GM12878 (cell line): ENCODE results near the gene TTC39A. TPM values are rescaled to one million over a fixed set of nuclear protein-coding genes. Genes with fewer than 3 reads are reported as not detected.

Experiments used
- ATAC-seq: fragments of 200-7000 bp; cut with Tn5 transposase; 3 replicates; pipeline ENCODE4 v1.9.1; 2020; ENCODE audit warnings: mild to moderate bottlenecking, moderate library complexity
- BruUV-seq: library from RNA; stranded (reverse); fragments of 400-500 nt; replicated peaks from 2 replicates; lab custom pipeline; 2021; lab: Mats Ljungman, UMichigan
- CTCF ChIA-PET: fragments of 300-600 bp; sonication (Branson Sonifier 250); formaldehyde crosslinking; extraction: SDS; loops from one replicate; lab custom pipeline; 2021; ENCODE audit warnings: inconsistent platforms; lab: Yijun Ruan, JAX
- POLR2A ChIA-PET: fragments of 350-600 bp; formaldehyde crosslinking; extraction: SDS; loops from one replicate; lab custom pipeline; 2021; ENCODE audit warnings: inconsistent platforms; lab: Charles Lee
- RAD21 ChIA-PET: fragments of 300-600 bp; sonication (Branson Sonifier 250); formaldehyde crosslinking; loops from one replicate; lab custom pipeline; 2023; ENCODE audit warnings: antibody characterized with exemption; ENCODE audit not compliant: unreplicated experiment; lab: Charles Lee
- SMC1A ChIA-PET: fragments of 300-600 bp; sonication (Branson Sonifier 250); formaldehyde crosslinking; loops from one replicate; lab custom pipeline; 2023; ENCODE audit not compliant: unreplicated experiment, uncharacterized antibody; lab: Charles Lee
- DNase-seq: peaks from one replicate; pipeline ENCODE4 v3.0.0-alpha.2; 2011; ENCODE audit warnings: low read depth, low spot score
- FAIRE-seq: peaks from 3 replicates; lab custom pipeline; 2011; peaks lifted over from hg19 to GRCh38; lab: Jason Lieb, UNC
- H2AFZ ChIP-seq: 2 replicates; pipeline ENCODE4 v1.6.0; 2011; ENCODE audit warnings: low read depth, low read length, control low read depth; ENCODE audit not compliant: control insufficient read depth
- H3K27ac ChIP-seq: 2 replicates; pipeline ENCODE4 v1.5.1; 2011; ENCODE audit warnings: control low read depth; ENCODE audit not compliant: control insufficient read depth, insufficient read depth
- H3K27me3 ChIP-seq, 2 experiments: replicated peaks in 1 of 2; 2 replicates each; pipeline versions ENCODE4 v1.6.0 to v1.6.1; 2011; ENCODE audit warnings: low read length in 1 of 2; ENCODE audit not compliant: control insufficient read depth in 2 of 2, insufficient read depth in 2 of 2
- H3K36me3 ChIP-seq, 2 experiments: 2 replicates each; pipeline ENCODE4 v1.5.1; 2011; ENCODE audit warnings: low read length in 1 of 2; ENCODE audit not compliant: control insufficient read depth in 2 of 2, insufficient read depth in 2 of 2
- H3K4me1 ChIP-seq: 2 replicates; pipeline ENCODE4 v1.6.1; 2011; ENCODE audit warnings: mild to moderate bottlenecking, low read length, moderate library complexity, mixed read lengths; ENCODE audit not compliant: control insufficient read depth, insufficient read depth
- H3K4me2 ChIP-seq: 2 replicates; pipeline ENCODE4 v1.6.0; 2011; ENCODE audit warnings: control low read depth; ENCODE audit not compliant: control insufficient read depth, insufficient read depth
- H3K4me3 ChIP-seq: fragments of 200-600 bp; sonication (generic); 2 replicates; pipeline ENCODE4 v1.5.1; 2016
- H3K79me2 ChIP-seq: 2 replicates; pipeline ENCODE4 v1.6.0; 2011; ENCODE audit warnings: low read length; ENCODE audit not compliant: control insufficient read depth, insufficient read depth
- H3K9ac ChIP-seq: 2 replicates; pipeline ENCODE4 v1.8.0; 2011; ENCODE audit warnings: low read length, control low read depth, mixed read lengths; ENCODE audit not compliant: control insufficient read depth, insufficient read depth
- H3K9me3 ChIP-seq: replicated peaks from 3 replicates; pipeline ENCODE4 v1.5.1; 2011; ENCODE audit warnings: mild to moderate bottlenecking, low read length; ENCODE audit not compliant: control insufficient read depth, insufficient read depth
- H4K20me1 ChIP-seq: 2 replicates; pipeline ENCODE4 v1.6.0; 2011; ENCODE audit not compliant: control insufficient read depth, insufficient read depth
- EED ChIP-seq: sonication (generic); IDR thresholded peaks from 2 replicates; pipeline ENCODE4 v1.6.1; 2016; ENCODE audit warnings: antibody characterized with exemption, low read depth
- NFYB ChIP-seq: IDR thresholded peaks from 2 replicates; pipeline ENCODE4 v1.6.1; 2011; ENCODE audit warnings: low read depth, mild to moderate bottlenecking, low read length, improper control_type of control experiment, moderate library complexity; ENCODE audit not compliant: insufficient read depth
- PML ChIP-seq: IDR thresholded peaks from 2 replicates; pipeline ENCODE4 v1.6.1; 2012; ENCODE audit warnings: low read length, inconsistent platforms
- RBBP5 ChIP-seq: fragments of 200-600 bp; sonication (generic); conservative IDR thresholded peaks from 2 replicates; pipeline ENCODE4 v1.6.1; 2016
- WGBS: methylation state at CpG from one replicate; pipeline ENCODE4 v1.1.6; 2016; ENCODE audit warnings: low lambda C conversion rate; ENCODE audit not compliant: insufficient replicate concordance, insufficient coverage; ENCODE audit errors: missing lambda C conversion rate; 5-methylcytosine and 5-hydroxymethylcytosine counted together
- in situ Hi-C: fragments of 300-500 bp; cut with MboI; formaldehyde crosslinking; loops from 9 replicates; pipeline ENCODE4 v1.14.3; 2018; ENCODE audit warnings: mixed read lengths
- intact Hi-C: fragments of 100-400 bp; cut with micrococcal nuclease; formaldehyde crosslinking; loops from one replicate; pipeline ENCODE4 v1.14.2; 2022; ENCODE audit not compliant: unreplicated experiment
- polyA plus RNA-seq, 11 experiments: library from polyadenylated mRNA; depleted of rRNA in 4 of 11; unstranded in 6 of 11; stranded (reverse) in 5 of 11; fragments of >200 nt; fragmentation: Nextera tagmentation in 4 of 11; fragmentation: Illumina TruSeq in 1 of 11; extraction: Ambion mirVana in 4 of 11; extraction: Trizol in 1 of 11; gene quantifications; 1 replicate in 1 of 11; 2 replicates in 10 of 11; pipeline versions ENCODE4 v1.2.1 to v1.2.3, GENCODE V29; 2011 to 2016; ENCODE audit warnings: inconsistent platforms in 2 of 11, missing spikeins in 2 of 11, low read depth in 1 of 11
- total RNA-seq, 4 experiments: library from RNA; depleted of rRNA in 3 of 4; stranded (reverse); fragments of >200 nt in 3 of 4; fragmentation: Illumina TruSeq in 1 of 4; extraction: Trizol in 1 of 4; gene quantifications; 2 replicates each; pipeline versions ENCODE4 v1.2.1 to v1.2.3, GENCODE V29; 2013 to 2021
- TF ChIP-seq, protein P1 (sequence below): fragments of 450-650 bp; IDR thresholded peaks from 2 replicates; pipeline ENCODE4 v1.6.1; 2017; ENCODE audit warnings: low read depth, mild to moderate bottlenecking, moderate library complexity

TTC39A gene
- total and polyA plus RNA-seq, 10 of the 15 experiments (the other 5 are each of a cell fraction or from before 2014, with no cell fraction given): 0.18 to 3.0 (median 1.2) TPM

DNA sequence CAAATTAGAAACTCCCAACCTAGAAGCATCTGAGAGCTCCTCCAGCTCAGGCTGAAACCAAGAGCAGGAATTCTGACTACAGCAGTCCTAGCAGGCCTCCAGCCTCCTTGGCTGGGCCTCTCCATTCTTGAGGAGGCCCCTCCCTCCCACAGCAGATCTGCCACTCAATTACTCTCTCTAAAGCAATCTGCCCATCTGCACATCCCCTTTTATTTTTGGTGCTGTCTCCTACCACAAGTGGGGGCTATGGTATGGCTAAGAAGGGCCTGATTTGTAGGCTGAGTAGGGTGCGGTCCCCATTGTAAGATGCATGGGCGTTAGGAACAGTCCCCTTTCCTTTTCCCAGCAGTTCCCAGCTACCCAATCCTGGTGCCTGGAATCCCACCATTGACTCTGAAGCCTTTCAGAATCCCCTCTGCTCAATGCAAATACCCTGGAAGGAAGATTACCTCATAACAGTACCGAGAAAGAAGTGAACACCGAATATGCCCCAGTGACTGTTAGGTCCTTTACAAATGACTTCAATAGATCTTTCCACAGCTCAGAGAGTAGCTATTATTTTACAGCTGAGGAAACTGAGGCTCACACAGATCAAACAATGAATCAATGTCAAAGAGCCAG, 11.6 kb upstream of the TTC39A start (continued):
- TF ChIP-seq, protein P1, sequence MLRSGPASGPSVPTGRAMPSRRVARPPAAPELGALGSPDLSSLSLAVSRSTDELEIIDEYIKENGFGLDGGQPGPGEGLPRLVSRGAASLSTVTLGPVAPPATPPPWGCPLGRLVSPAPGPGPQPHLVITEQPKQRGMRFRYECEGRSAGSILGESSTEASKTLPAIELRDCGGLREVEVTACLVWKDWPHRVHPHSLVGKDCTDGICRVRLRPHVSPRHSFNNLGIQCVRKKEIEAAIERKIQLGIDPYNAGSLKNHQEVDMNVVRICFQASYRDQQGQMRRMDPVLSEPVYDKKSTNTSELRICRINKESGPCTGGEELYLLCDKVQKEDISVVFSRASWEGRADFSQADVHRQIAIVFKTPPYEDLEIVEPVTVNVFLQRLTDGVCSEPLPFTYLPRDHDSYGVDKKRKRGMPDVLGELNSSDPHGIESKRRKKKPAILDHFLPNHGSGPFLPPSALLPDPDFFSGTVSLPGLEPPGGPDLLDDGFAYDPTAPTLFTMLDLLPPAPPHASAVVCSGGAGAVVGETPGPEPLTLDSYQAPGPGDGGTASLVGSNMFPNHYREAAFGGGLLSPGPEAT: no peak
- TF ChIP-seq RBBP5 (no peak), EED (peak; percentile 84)
- TF ChIP-seq, all 136 proteins: peak for 12

DNA sequence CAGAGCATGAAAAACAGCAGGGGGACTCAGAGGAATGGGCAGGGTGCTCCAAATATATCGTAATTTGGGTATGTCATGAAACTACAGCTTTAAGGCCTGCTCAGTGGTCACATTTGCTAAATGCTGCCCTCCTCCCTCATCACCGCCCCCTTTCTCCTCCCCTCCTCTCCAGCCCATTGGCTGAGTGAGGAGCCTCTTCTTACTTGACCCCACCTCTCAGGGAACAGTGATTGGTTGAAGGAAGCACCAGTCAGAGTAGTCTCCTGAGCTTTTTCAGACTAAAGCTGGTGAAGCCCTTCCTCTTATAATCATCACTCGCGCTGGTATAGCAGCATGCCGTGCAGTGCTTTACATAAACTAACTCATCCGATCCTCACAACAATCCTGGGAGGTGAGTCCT, 10.0 kb upstream of the TTC39A start:
- Histone ChIP-seq H3K9me3 (no peaks in the 10 kb centered on the region), H3K9ac (no peak overlapping the region), H2AFZ (no peak overlapping the region), H4K20me1 (no peaks in the 10 kb centered on the region), H3K79me2 (no peaks in the 10 kb centered on the region), H3K36me3 (no peaks in the 10 kb centered on the region), H3K27me3 (peaks cover 0 to 5% of the 10 kb centered on the region in 2 experiments; a peak in 3 of 4 replicates), H3K27ac (no peak overlapping the region), H3K4me3 (no peak overlapping the region), H3K4me2 (no peak overlapping the region), H3K4me1 (peaks cover 18% of the 10 kb centered on the region)
- ChIA-PET RAD21 (no interaction called here), SMC1A (interaction anchor here (0.8 to 1.4 kb wide), 3 partner anchors 8 to 154 kb away, joined by 3 read pairs; no protein-coding TSS in a partner anchor), POLR2A (interaction anchor here (1.4 kb wide), 1 partner anchor 104 kb away, joined by 6 read pairs; no protein-coding TSS in a partner anchor), CTCF (interaction anchor here (0.8 kb wide), 1 partner anchor 125 kb away, joined by 3 read pairs; no protein-coding TSS in a partner anchor)
- FAIRE-seq (no peak), DNase-seq (no peak), ATAC-seq (no peak)
- in situ Hi-C loops: no loop called here
- intact Hi-C loops: loop anchor here (10.0 kb wide), 1 partner anchor 434 kb away; no protein-coding TSS in a partner anchor
- TF ChIP-seq PML (no peak), NFYB (0 out of 2 replicates have a peak, but pooled peaks have one; percentile 5)
- BruUV-seq: no TSS peak
- WGBS: 94% methylated on average over 6 of the region's 6 CpGs
